Activated T-cell treated with anti-CD3 and anti-CD28 coated beads, Interleukin-2, amount 50 U/mL, for 72 hours (primary cell): ENCODE results near the gene FHAD1. TPM values are rescaled to one million over a fixed set of nuclear protein-coding genes. Genes with fewer than 3 reads are reported as not detected.

Experiments
- ATAC-seq, 2 donors: fragments of 150-1000 bp; cut with Tn5 transposase; replicated peaks in 1 of 2; 2 replicates each; pipeline ENCODE4 v1.10.0; 2021; ENCODE audit warnings: moderate library complexity in 2 of 2, mild to moderate bottlenecking in 1 of 2
- DNase-seq, 2 donors: peaks; one replicate each; pipeline ENCODE4 v3.0.0; 2021 to 2022; ENCODE audit warnings: mixed read lengths in 1 of 2
- H3K27ac Mint-ChIP-seq: one replicate; pipeline ENCODE4 v1.8.0; 2022; ENCODE audit warnings: mild to moderate bottlenecking, moderate library complexity, mixed read lengths
- H3K27me3 Mint-ChIP-seq: one replicate; pipeline ENCODE4 v1.8.0; 2022; ENCODE audit warnings: low read depth, mixed read lengths
- H3K36me3 Mint-ChIP-seq, 2 donors: one replicate each; pipeline ENCODE4 v1.8.0; 2022; ENCODE audit warnings: mixed read lengths in 2 of 2, mild to moderate bottlenecking in 1 of 2; ENCODE audit not compliant: insufficient read depth in 2 of 2
- H3K4me1 Mint-ChIP-seq: one replicate; pipeline ENCODE4 v1.8.0; 2022; ENCODE audit warnings: low read depth, mixed read lengths
- H3K4me3 Mint-ChIP-seq, 2 donors: one replicate each; pipeline ENCODE4 v1.8.0; 2022; ENCODE audit warnings: mild to moderate bottlenecking in 2 of 2, mixed read lengths in 2 of 2, moderate library complexity in 2 of 2
- H3K9me3 Mint-ChIP-seq, 2 donors: one replicate each; pipeline ENCODE4 v1.8.0; 2022; ENCODE audit warnings: mixed read lengths in 2 of 2
- total RNA-seq, 2 donors: library from RNA; stranded (reverse); gene quantifications; one replicate each; pipeline ENCODE4 v1.2.3, GENCODE V29; 2022

Gene FHAD1
- total RNA-seq, 2 donors from 2014 or later: 0.49 TPM; not detected in 1

- Mint-ChIP-seq H3K4me3 (no peak overlapping the region), H3K27me3 (peaks cover 56% of the 10 kb centered on the region), H3K9me3 (no peaks in the 10 kb centered on the region), H3K36me3 (no peaks in the 10 kb centered on the region), H3K4me1 (peaks cover 5% of the 10 kb centered on the region), H3K27ac (no peak overlapping the region)
- no peak for ATAC-seq
- no peak for DNase-seq
These were observed 22.7 kb upstream of the FHAD1 start for GRCh38 chr1:15224259-15224869.

GRCh38 chr1:15224974-15225373 is 22.0 kb upstream of the FHAD1 start:
- ATAC-seq: no peak
- H3K27ac Mint-ChIP-seq: no peak overlapping the region
- H3K27me3 Mint-ChIP-seq: peaks cover 60% of the 10 kb centered on the region
- peaks cover 5% of the 10 kb centered on the region for H3K4me1 Mint-ChIP-seq
- no peak overlapping the region for H3K4me3 Mint-ChIP-seq
- no peaks in the 10 kb centered on the region for H3K9me3 Mint-ChIP-seq
- DNase-seq: no peak
- no peaks in the 10 kb centered on the region for H3K36me3 Mint-ChIP-seq

GRCh38 chr1:15225461-15225860 is 21.6 kb upstream of the FHAD1 start:
- no peak for ATAC-seq
- Mint-ChIP-seq H3K27me3 (peaks cover 64% of the 10 kb centered on the region), H3K4me1 (peaks cover 5% of the 10 kb centered on the region)

GRCh38 chr1:15226388-15227255 is 20.4 kb upstream of the FHAD1 start:
- peaks cover 14% of the 10 kb centered on the region for H3K4me1 Mint-ChIP-seq
- no peaks in the 10 kb centered on the region for H3K36me3 Mint-ChIP-seq
- peaks cover 53% of the 10 kb centered on the region for H3K27me3 Mint-ChIP-seq
- no peak overlapping the region for H3K27ac Mint-ChIP-seq
- no peak overlapping the region for H3K4me3 Mint-ChIP-seq
- H3K9me3 Mint-ChIP-seq: no peaks in the 10 kb centered on the region
- ATAC-seq: no peak
- no peak for DNase-seq

More at GRCh38 chr1:15225461-15225860, 21.6 kb upstream of the FHAD1 start:
- DNase-seq: no peak
- Mint-ChIP-seq H3K27ac (no peak overlapping the region), H3K9me3 (no peaks in the 10 kb centered on the region), H3K4me3 (no peak overlapping the region), H3K36me3 (no peaks in the 10 kb centered on the region)

- Mint-ChIP-seq H3K9me3 (no peaks in the 10 kb centered on the region), H3K36me3 (peaks cover 0 to 2% of the 10 kb centered on the region in 2 donors), H3K4me3 (no peak overlapping the region), H3K27ac (no peak overlapping the region), H3K27me3 (peaks cover 36% of the 10 kb centered on the region), H3K4me1 (peaks cover 32% of the 10 kb centered on the region)
- DNase-seq (no peak), ATAC-seq (no peak)
These were observed 17.3 kb upstream of the FHAD1 start for GRCh38 chr1:15229707-15230131.

GRCh38 chr1:15231714-15232201 is 15.3 kb upstream of the FHAD1 start:
- ATAC-seq: peak; percentile 99
- H3K27me3 Mint-ChIP-seq: peaks cover 38% of the 10 kb centered on the region
- peak overlapping the region in 1 of 2 donors; percentile 32 for H3K4me3 Mint-ChIP-seq
- H3K4me1 Mint-ChIP-seq: peaks cover 32% of the 10 kb centered on the region
- peaks cover 0 to 2% of the 10 kb centered on the region in 2 donors for H3K36me3 Mint-ChIP-seq
- peak; percentile 49 to 57 for DNase-seq
- H3K27ac Mint-ChIP-seq: peak overlapping the region; percentile 58
- no peaks in the 10 kb centered on the region for H3K9me3 Mint-ChIP-seq

- ATAC-seq (no peak), DNase-seq (no peak)
- peaks cover 41% of the 10 kb centered on the region for H3K27me3 Mint-ChIP-seq
- H3K9me3 Mint-ChIP-seq: no peaks in the 10 kb centered on the region
- no peak overlapping the region for H3K27ac Mint-ChIP-seq
- peaks cover 29% of the 10 kb centered on the region for H3K4me1 Mint-ChIP-seq
- peaks cover 0 to 2% of the 10 kb centered on the region in 2 donors for H3K36me3 Mint-ChIP-seq
- H3K4me3 Mint-ChIP-seq: no peak overlapping the region
These were observed 13.3 kb upstream of the FHAD1 start for GRCh38 chr1:15233689-15234088.

GRCh38 chr1:15236321-15236721 is 10.7 kb upstream of the FHAD1 start:
- Mint-ChIP-seq H3K27ac (no peak overlapping the region), H3K4me1 (peaks cover 23% of the 10 kb centered on the region), H3K27me3 (peaks cover 48% of the 10 kb centered on the region), H3K36me3 (peaks cover 0 to 2% of the 10 kb centered on the region in 2 donors), H3K4me3 (no peak overlapping the region), H3K9me3 (no peaks in the 10 kb centered on the region)
- DNase-seq (no peak), ATAC-seq (no peak)

- no peaks in the 10 kb centered on the region for H3K9me3 Mint-ChIP-seq
- no peak for DNase-seq
- ATAC-seq: no peak
- peaks cover 19% of the 10 kb centered on the region for H3K4me1 Mint-ChIP-seq
- H3K27ac Mint-ChIP-seq: no peak overlapping the region
- peaks cover 52% of the 10 kb centered on the region for H3K27me3 Mint-ChIP-seq
- peaks cover 0 to 2% of the 10 kb centered on the region in 2 donors for H3K36me3 Mint-ChIP-seq
- no peak overlapping the region for H3K4me3 Mint-ChIP-seq
These were observed 10.3 kb upstream of the FHAD1 start for GRCh38 chr1:15236746-15237145.

- Mint-ChIP-seq H3K36me3 (no peaks in the 10 kb centered on the region), H3K4me1 (peaks cover 15% of the 10 kb centered on the region), H3K27me3 (peaks cover 65% of the 10 kb centered on the region), H3K4me3 (no peak overlapping the region), H3K27ac (no peak overlapping the region), H3K9me3 (no peaks in the 10 kb centered on the region)
- no peak for ATAC-seq
- DNase-seq: no peak
These were observed 8.2 kb upstream of the FHAD1 start for GRCh38 chr1:15238789-15239188.

GRCh38 chr1:15242766-15243165 is 4.3 kb upstream of the FHAD1 start:
- Mint-ChIP-seq H3K36me3 (peaks cover 2 to 15% of the 10 kb centered on the region in 2 donors), H3K9me3 (peaks cover 2 to 9% of the 10 kb centered on the region in 2 donors), H3K27ac (no peak overlapping the region), H3K27me3 (peaks cover 75% of the 10 kb centered on the region), H3K4me1 (peaks cover 39% of the 10 kb centered on the region), H3K4me3 (no peak overlapping the region)
- ATAC-seq (no peak), DNase-seq (no peak)

- peaks cover 2 to 9% of the 10 kb centered on the region in 2 donors for H3K9me3 Mint-ChIP-seq
- no peak overlapping the region for H3K27ac Mint-ChIP-seq
- peak; percentile 75 to 77 for ATAC-seq
- DNase-seq: peak; percentile 21 to 29
- peak overlapping the region in 1 of 2 donors; percentile 23 for H3K4me3 Mint-ChIP-seq
- H3K27me3 Mint-ChIP-seq: peaks cover 80% of the 10 kb centered on the region
- peaks cover 46% of the 10 kb centered on the region for H3K4me1 Mint-ChIP-seq
- peaks cover 2 to 16% of the 10 kb centered on the region in 2 donors for H3K36me3 Mint-ChIP-seq
These were observed 3.6 kb upstream of the FHAD1 start for GRCh38 chr1:15243275-15244043.

GRCh38 chr1:15244813-15245212 is 2.2 kb upstream of the FHAD1 start:
- DNase-seq: no peak
- Mint-ChIP-seq H3K9me3 (peaks cover 2 to 9% of the 10 kb centered on the region in 2 donors), H3K27ac (no peak overlapping the region), H3K4me3 (no peak overlapping the region), H3K4me1 (peaks cover 60% of the 10 kb centered on the region), H3K27me3 (peaks cover 88% of the 10 kb centered on the region), H3K36me3 (peaks cover 2 to 16% of the 10 kb centered on the region in 2 donors)
- ATAC-seq: no peak
